ENCODE results near the gene SURF6. TPM values are rescaled to one million over a fixed set of nuclear protein-coding genes. Genes with fewer than 3 reads are reported as not detected.
A peak's percentile ranks its signal among the peaks of the same experiment; 100 is the strongest.

The SURF6 gene
- total and polyA plus RNA-seq, 2 experiments from 2014 or later: 17.6 to 27.6 TPM

- H3K4me1 ChIP-seq (ENCODE audit: insufficient read depth): peaks cover 10% of the 10 kb centered on the region; the same call in 1 of the 2 replicates
- DNase-seq (ENCODE audit: low spot score) (peak; percentile 47), ATAC-seq (peak; percentile 24)
- H2AFZ ChIP-seq: no peak overlapping the region
- H4K20me1 ChIP-seq (replicated peaks; ENCODE audit: insufficient read depth): peaks cover 41% of the 10 kb centered on the region
- H3K4me3 ChIP-seq: peak overlapping the region; percentile 98
- Mint-ChIP-seq H3K9me3 (peaks cover 14% of the 10 kb centered on the region; the same call in 2 of the 3 replicates), H3K27ac (peak overlapping the region; percentile 91), H3K27me3 (ENCODE audit: insufficient read depth, low read depth, poor library complexity) (peaks cover 29% of the 10 kb centered on the region), H3K36me3 (ENCODE audit: low read depth) (peaks cover 30% of the 10 kb centered on the region), H3K4me3 (peak overlapping the region; percentile 98), H3K4me1 (peaks cover 17% of the 10 kb centered on the region)
- TF ChIP-seq EZH2 (IDR thresholded peaks at IDR 0.05; ENCODE audit: low read depth, unreplicated experiment): no peak
- no peak for TF ChIP-seq NANOG (IDR thresholded peaks at IDR 0.05; ENCODE audit: borderline replicate concordance)
- TF ChIP-seq CTCF (conservative IDR thresholded peaks at IDR 0.05; ENCODE audit: low read depth in 2 of 2): peak; percentile 37 to 55
- TF ChIP-seq, protein P1, sequence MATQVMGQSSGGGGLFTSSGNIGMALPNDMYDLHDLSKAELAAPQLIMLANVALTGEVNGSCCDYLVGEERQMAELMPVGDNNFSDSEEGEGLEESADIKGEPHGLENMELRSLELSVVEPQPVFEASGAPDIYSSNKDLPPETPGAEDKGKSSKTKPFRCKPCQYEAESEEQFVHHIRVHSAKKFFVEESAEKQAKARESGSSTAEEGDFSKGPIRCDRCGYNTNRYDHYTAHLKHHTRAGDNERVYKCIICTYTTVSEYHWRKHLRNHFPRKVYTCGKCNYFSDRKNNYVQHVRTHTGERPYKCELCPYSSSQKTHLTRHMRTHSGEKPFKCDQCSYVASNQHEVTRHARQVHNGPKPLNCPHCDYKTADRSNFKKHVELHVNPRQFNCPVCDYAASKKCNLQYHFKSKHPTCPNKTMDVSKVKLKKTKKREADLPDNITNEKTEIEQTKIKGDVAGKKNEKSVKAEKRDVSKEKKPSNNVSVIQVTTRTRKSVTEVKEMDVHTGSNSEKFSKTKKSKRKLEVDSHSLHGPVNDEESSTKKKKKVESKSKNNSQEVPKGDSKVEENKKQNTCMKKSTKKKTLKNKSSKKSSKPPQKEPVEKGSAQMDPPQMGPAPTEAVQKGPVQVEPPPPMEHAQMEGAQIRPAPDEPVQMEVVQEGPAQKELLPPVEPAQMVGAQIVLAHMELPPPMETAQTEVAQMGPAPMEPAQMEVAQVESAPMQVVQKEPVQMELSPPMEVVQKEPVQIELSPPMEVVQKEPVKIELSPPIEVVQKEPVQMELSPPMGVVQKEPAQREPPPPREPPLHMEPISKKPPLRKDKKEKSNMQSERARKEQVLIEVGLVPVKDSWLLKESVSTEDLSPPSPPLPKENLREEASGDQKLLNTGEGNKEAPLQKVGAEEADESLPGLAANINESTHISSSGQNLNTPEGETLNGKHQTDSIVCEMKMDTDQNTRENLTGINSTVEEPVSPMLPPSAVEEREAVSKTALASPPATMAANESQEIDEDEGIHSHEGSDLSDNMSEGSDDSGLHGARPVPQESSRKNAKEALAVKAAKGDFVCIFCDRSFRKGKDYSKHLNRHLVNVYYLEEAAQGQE (IDR thresholded peaks at IDR 0.05; ENCODE audit: unreplicated experiment): no peak
- H3F3A ChIP-seq (replicated peaks; ENCODE audit: low read depth): no peaks in the 10 kb centered on the region
- no peak overlapping the region; the same call in 1 of the 2 replicates for H3K27ac ChIP-seq (ENCODE audit: low read depth)
- peaks cover 53% of the 10 kb centered on the region for H3K79me2 ChIP-seq (replicated peaks; ENCODE audit: insufficient read depth)
- peaks cover 13% of the 10 kb centered on the region for H3K27me3 ChIP-seq (ENCODE audit: insufficient read depth)
- H3K9me2 ChIP-seq (ENCODE audit: insufficient read depth): no peaks in the 10 kb centered on the region
- peaks cover 7% of the 10 kb centered on the region; the same call in 1 of the 2 replicates for H3K36me3 ChIP-seq (ENCODE audit: insufficient read depth)
- H3K4me2 ChIP-seq: peak overlapping the region; percentile 90
Observed at GRCh38 chr9:133375116-133375723, 39.2 kb upstream of the SURF6 start.

- H3K9me3 Mint-ChIP-seq: peaks cover 14% of the 10 kb centered on the region; the same call in 2 of the 3 replicates
- peaks cover 10% of the 10 kb centered on the region; the same call in 1 of the 2 replicates for H3K4me1 ChIP-seq (ENCODE audit: insufficient read depth)
- H2AFZ ChIP-seq: no peak overlapping the region
- H3F3A ChIP-seq (replicated peaks; ENCODE audit: low read depth): no peaks in the 10 kb centered on the region
- H3K36me3 ChIP-seq (ENCODE audit: insufficient read depth): peaks cover 7% of the 10 kb centered on the region; the same call in 1 of the 2 replicates
- H3K36me3 Mint-ChIP-seq (ENCODE audit: low read depth): peaks cover 34% of the 10 kb centered on the region
- peaks cover 13% of the 10 kb centered on the region for H3K27me3 ChIP-seq (ENCODE audit: insufficient read depth)
- H3K4me1 Mint-ChIP-seq: peaks cover 18% of the 10 kb centered on the region
- H3K79me2 ChIP-seq (replicated peaks; ENCODE audit: insufficient read depth): peaks cover 59% of the 10 kb centered on the region
- peak overlapping the region; percentile 98 for H3K4me3 ChIP-seq
- H3K27me3 Mint-ChIP-seq (ENCODE audit: insufficient read depth, low read depth, poor library complexity): peaks cover 29% of the 10 kb centered on the region
- no peaks in the 10 kb centered on the region for H3K9me2 ChIP-seq (ENCODE audit: insufficient read depth)
- H4K20me1 ChIP-seq (replicated peaks; ENCODE audit: insufficient read depth): peaks cover 46% of the 10 kb centered on the region
- no peak for ATAC-seq
- peak overlapping the region; percentile 98 for H3K4me3 Mint-ChIP-seq
- H3K27ac Mint-ChIP-seq: peak overlapping the region; percentile 12; the same call in 1 of the 2 replicates
- no peak for DNase-seq (ENCODE audit: low spot score)
- peak overlapping the region; percentile 90 for H3K4me2 ChIP-seq
- no peak overlapping the region for H3K27ac ChIP-seq (ENCODE audit: low read depth)
- TF ChIP-seq CREB1 (CRISPR knock-in tag; IDR thresholded peaks at IDR 0.05; ENCODE audit: low read depth) (no peak), ZNF331 (CRISPR knock-in tag; IDR thresholded peaks at IDR 0.05; ENCODE audit: low read depth) (no peak)
- TF ChIP-seq, protein P1 (IDR thresholded peaks at IDR 0.05; ENCODE audit: unreplicated experiment): no peak
Observed at GRCh38 chr9:133374612-133375115, 38.7 kb upstream of the SURF6 start.
